Mononuclear cell (primary cell): Measurements from ENCODE around the gene FRMD4B. TPM values are rescaled to one million over a fixed set of nuclear protein-coding genes. Genes with fewer than 3 reads are reported as not detected.
"Not testable (repeated sequence)": the region's sequence is repeated elsewhere in the genome, so short reads cannot be mapped to it uniquely, and the experiment has no call there.

Experiments
- H3K27me3 ChIP-seq: 2 replicates; pipeline ENCODE4 v1.6.0; 2011; ENCODE audit warnings: low read length, control low read depth; ENCODE audit not compliant: insufficient read depth
- H3K4me1 ChIP-seq: 2 replicates; pipeline ENCODE4 v1.5.1; 2011; ENCODE audit warnings: mild to moderate bottlenecking, low read length, control low read depth; ENCODE audit not compliant: insufficient read depth
- H3K4me3 ChIP-seq: 2 replicates; pipeline ENCODE4 v1.5.1; 2011; ENCODE audit warnings: mild to moderate bottlenecking, low read length, moderate library complexity
- H3K9me3 ChIP-seq: 2 replicates; pipeline ENCODE4 v1.5.1; 2011; ENCODE audit warnings: low read depth, mild to moderate bottlenecking, control low read depth, low read length
- total RNA-seq: library from RNA; depleted of rRNA; stranded (reverse); fragments of >200 nt; gene quantifications from one replicate; pipeline ENCODE4 v1.2.3, GENCODE V29; 2012

The FRMD4B gene
- total RNA-seq, 1 donor: 26.3 TPM

- H3K4me3 ChIP-seq: no peak overlapping the region
Measured at GRCh38 chr3:69328103-69328962, 57.6 kb downstream of the FRMD4B start.

DNA sequence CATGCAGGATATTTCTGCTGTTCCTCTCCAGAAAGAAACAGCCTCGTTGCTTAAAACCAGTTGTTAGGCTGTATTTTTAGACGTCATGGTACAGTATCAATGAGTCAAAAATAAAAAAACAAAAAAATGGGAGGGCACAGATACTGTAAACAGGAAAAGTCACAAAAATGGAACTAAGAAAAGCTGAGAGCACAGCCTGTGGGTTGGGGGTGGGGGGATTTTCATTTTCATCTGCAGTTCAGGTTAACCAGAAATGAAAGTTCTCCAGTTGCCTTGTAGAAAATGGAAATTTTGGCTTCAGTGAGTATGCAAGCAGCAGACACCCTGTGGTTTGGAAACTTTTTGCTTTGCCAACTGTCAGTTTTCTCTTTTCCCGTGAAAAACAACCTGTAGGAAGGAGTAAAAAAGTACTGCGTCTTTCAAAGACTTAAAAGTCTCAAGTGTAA lies 59.0 kb downstream of the FRMD4B start:
- Histone ChIP-seq H3K4me1 (peaks cover 59% of the 10 kb centered on the region), H3K9me3 (no peaks in the 10 kb centered on the region), H3K27me3 (no peaks in the 10 kb centered on the region), H3K4me3 (no peak overlapping the region)

More at GRCh38 chr3:69328103-69328962, 57.6 kb downstream of the FRMD4B start:
- Histone ChIP-seq H3K9me3 (no peaks in the 10 kb centered on the region), H3K4me1 (peaks cover 57% of the 10 kb centered on the region), H3K27me3 (no peaks in the 10 kb centered on the region)

- Histone ChIP-seq H3K4me3 (no peak overlapping the region), H3K4me1 (peaks cover 70% of the 10 kb centered on the region), H3K9me3 (no peaks in the 10 kb centered on the region), H3K27me3 (no peaks in the 10 kb centered on the region)
Measured at GRCh38 chr3:69325151-69325550, 60.7 kb downstream of the FRMD4B start.

- no peak overlapping the region for H3K4me3 ChIP-seq
- H3K4me1 ChIP-seq: peaks cover 77% of the 10 kb centered on the region
- no peaks in the 10 kb centered on the region for H3K9me3 ChIP-seq
- no peaks in the 10 kb centered on the region for H3K27me3 ChIP-seq
Measured at GRCh38 chr3:69324362-69325025, 61.4 kb downstream of the FRMD4B start.

- H3K4me1 ChIP-seq: peaks cover 73% of the 10 kb centered on the region
Measured at GRCh38 chr3:69323941-69324340, 61.9 kb downstream of the FRMD4B start.

GRCh38 chr3:69322512-69322911 lies 63.4 kb downstream of the FRMD4B start:
- H3K27me3 ChIP-seq, H3K9me3 ChIP-seq, H3K4me3 ChIP-seq: not testable (repeated sequence)
- H3K4me1 ChIP-seq: peaks cover 62% of the 10 kb centered on the region

More at GRCh38 chr3:69323941-69324340, 61.9 kb downstream of the FRMD4B start:
- Histone ChIP-seq H3K4me3 (no peak overlapping the region), H3K27me3 (no peaks in the 10 kb centered on the region), H3K9me3 (no peaks in the 10 kb centered on the region)

- Histone ChIP-seq H3K9me3 (no peaks in the 10 kb centered on the region), H3K27me3 (no peaks in the 10 kb centered on the region), H3K4me1 (peaks cover 61% of the 10 kb centered on the region)
Measured at GRCh38 chr3:69322158-69322509, 63.8 kb downstream of the FRMD4B start.

DNA sequence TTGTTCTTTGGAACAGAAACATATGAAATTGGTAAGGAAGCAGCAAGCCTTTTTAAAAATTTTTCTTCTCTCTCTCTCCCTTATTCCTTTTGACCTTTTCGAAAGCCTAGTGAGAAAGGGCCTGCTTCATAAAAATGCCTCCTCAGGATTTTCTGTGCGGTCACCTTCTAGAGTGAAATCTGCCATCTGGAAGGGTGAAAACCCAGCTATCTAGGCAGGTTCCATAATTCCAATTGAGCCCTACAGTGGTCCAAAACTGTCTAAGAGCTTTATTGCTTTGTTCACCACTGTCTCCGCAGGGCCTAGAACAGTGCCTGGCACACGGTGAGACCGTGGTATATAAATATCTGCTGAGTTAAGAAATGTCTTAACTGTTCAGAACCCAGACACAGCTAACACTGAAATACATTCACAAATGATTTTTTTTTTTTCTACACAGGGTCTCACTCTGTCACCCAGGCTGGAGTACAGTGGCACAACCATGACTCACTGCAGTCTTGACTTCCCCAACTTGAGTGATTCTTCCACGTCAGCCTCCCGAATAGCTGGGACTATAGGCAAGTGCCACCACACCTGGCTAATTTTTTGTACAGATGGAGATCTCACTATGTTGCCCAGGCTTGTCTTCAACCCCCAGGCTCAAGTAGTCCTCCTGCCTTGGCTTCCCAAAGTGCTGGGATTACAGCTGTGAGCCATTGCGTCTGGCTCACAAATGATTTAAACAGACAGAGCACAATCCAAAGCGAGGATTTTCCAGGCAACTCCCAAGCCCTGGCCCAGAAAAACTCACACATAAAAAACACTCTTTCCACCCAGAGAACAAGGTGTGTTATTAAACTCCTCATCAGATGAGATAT lies 64.4 kb downstream of the FRMD4B start:
- Histone ChIP-seq H3K9me3 (no peaks in the 10 kb centered on the region), H3K27me3 (no peaks in the 10 kb centered on the region), H3K4me1 (peaks cover 55% of the 10 kb centered on the region), H3K4me3 (no peak overlapping the region)

More at GRCh38 chr3:69322158-69322509, 63.8 kb downstream of the FRMD4B start:
- no peak overlapping the region for H3K4me3 ChIP-seq

DNA sequence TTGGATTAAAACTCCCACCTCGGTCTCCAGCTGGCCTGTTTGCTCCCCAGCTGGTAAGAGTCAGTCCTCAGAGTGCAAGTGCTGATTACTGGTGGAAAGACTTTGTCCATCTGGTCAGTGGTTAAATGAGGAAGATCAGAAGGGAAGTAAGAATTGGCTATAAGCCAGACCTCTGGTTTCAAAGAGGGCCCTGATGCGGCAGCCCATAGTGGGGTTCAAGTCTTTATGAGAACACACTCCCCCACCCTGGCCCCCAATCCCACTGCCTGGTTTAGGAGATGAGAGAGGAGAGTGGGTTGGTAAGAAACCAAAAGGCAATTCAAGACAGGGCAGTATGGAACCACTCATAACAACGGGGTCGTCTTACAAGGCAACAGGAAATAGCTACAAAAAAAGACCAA lies 65.0 kb downstream of the FRMD4B start:
- H3K27me3 ChIP-seq: no peaks in the 10 kb centered on the region
- no peak overlapping the region for H3K4me3 ChIP-seq
- peaks cover 48% of the 10 kb centered on the region for H3K4me1 ChIP-seq
- no peaks in the 10 kb centered on the region for H3K9me3 ChIP-seq

DNA sequence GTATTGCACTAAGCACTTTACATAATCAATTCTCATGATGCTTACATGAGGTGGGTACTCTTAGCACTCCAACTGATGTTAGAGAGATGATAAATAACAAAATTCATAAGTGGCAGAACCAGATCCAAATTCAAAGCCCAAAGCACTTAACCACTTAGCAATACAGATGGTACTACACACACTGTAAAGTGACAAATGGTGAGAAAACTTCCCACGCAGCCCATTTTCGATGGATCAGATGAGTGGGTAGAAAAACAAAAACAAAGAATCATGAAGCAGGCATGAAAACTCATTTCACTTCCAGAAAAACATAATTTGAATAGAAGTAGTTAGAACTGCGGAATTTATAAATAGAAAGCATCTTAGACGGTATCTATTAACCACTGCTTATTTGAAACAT lies 66.2 kb downstream of the FRMD4B start:
- no peaks in the 10 kb centered on the region for H3K27me3 ChIP-seq
- H3K4me3 ChIP-seq: no peak overlapping the region
- H3K4me1 ChIP-seq: peaks cover 38% of the 10 kb centered on the region
- H3K9me3 ChIP-seq: no peaks in the 10 kb centered on the region

- Histone ChIP-seq H3K4me1 (peaks cover 27% of the 10 kb centered on the region), H3K9me3 (no peaks in the 10 kb centered on the region), H3K27me3 (no peaks in the 10 kb centered on the region), H3K4me3 (no peak overlapping the region)
Measured at GRCh38 chr3:69318410-69318809, 67.5 kb downstream of the FRMD4B start.

DNA sequence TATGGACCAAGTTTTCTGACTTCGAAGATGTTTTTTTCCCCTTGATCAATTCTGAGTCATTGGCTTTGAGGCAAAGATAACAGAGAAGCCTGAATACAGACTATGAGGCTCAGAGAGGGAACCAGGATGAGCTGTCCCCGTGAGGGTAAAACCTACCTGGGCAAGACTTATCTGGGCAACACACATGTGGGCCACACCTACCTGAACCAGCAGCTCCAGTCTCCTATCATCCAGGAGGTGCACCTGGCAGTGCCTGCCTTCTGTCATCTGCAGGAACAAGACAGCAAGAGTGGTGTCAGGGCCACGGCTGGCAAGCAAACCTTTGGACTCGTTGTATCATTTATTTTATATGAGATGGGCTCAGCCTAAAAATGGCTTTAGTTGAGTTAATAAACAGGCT lies 72.6 kb downstream of the FRMD4B start:
- Histone ChIP-seq H3K9me3 (no peaks in the 10 kb centered on the region), H3K27me3 (no peaks in the 10 kb centered on the region), H3K4me1 (no peaks in the 10 kb centered on the region), H3K4me3 (no peak overlapping the region)

- Histone ChIP-seq H3K9me3 (no peaks in the 10 kb centered on the region), H3K4me1 (peaks cover 5% of the 10 kb centered on the region), H3K27me3 (no peaks in the 10 kb centered on the region), H3K4me3 (no peak overlapping the region)
Measured at GRCh38 chr3:69309814-69310213, 76.1 kb downstream of the FRMD4B start.

GRCh38 chr3:69306239-69307185 lies 79.4 kb downstream of the FRMD4B start:
- H3K9me3 ChIP-seq: no peaks in the 10 kb centered on the region
- no peaks in the 10 kb centered on the region for H3K27me3 ChIP-seq
- peaks cover 5% of the 10 kb centered on the region for H3K4me1 ChIP-seq
- H3K4me3 ChIP-seq: no peak overlapping the region
